ENCODE results near the gene URB2.

The URB2 gene

DNA sequence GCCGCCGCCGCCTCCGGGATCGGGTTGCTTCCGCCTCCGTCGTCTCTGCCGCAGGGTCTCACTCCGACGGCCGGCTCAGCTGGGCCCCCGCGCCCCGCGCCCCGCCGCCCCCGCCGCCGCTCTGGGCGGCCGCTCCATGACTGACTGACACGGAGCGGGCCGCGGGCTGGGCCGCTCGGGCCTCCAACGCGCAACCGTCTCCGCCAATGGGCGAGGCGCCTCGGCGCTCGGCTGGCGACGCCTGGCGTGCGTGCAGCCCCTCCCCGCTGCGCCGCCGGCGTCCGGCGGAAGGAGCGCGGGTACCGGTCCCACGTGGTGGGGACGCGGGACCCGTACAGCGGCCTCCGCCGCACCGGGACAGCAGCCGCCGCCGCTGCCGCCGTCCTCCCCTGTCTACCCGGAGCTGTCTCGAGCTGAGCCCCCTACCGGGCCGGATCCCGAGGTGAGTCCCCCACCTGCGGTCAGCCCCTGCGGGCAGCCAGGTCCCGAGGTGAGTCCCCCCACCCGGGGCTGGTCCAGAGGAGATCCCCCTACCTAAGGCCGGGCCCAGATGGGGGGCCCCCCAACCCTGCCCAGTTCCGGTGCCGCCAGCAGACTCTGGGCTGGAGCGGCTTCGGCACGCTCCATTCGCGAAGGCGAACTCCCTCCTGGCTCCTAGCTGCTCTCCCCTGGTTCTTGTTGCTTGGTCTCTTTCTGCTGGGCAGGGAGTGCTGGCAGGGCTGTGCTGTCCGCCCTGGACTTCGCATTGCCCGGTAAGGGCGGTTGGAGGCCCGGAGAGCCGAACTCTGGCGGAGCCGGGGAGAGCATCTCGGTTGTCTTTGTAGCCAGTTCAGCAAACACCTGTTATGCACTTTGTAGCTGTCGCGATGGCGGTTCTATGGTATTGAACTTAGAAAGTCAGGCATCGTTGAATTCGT, at the start of gene URB2, which contains the start of gene TAF5L:
URB2 (plus strand) TSS at position 333 of the 917 bp plus-strand sequence. CDS start 1,387 bp downstream, outside the sequence.
TAF5L (minus strand) TSS at position 208 of the 917 bp plus-strand sequence. CDS start 11,640 bp downstream, outside the sequence.
- Histone ChIP-seq H4K20me1 (peaks cover 33 to 92% (median 76%) of the 10 kb centered on the region in 11 experiments; a peak in 20 of 22 replicates), H3K4me3 (peak within 1 kb of the TSS; percentile 84 to 100 (median 99)), H3K27ac (peak within 1 kb of the TSS; percentile 10 to 92 (median 84); a peak in 21 of 22 replicates), H3K9me3 (replicated peaks in 1 of 11) (no peaks in the 10 kb centered on the region), H3K36me3 (peaks cover 0 to 41% (median 28%) of the 10 kb centered on the region in 11 experiments; a peak in 20 of 22 replicates), H3K4me2 (peak within 1 kb of the TSS; percentile 90 to 99 (median 95)), H3K27me3 (no peaks in the 10 kb centered on the region), H3K9ac (peak within 1 kb of the TSS; percentile 77 to 96 (median 89)), H3K4me1 (peaks cover 22 to 36% (median 31%) of the 10 kb centered on the region in 10 experiments)
- TF ChIP-seq Cebpa-rat (IDR thresholded peaks at IDR 0.05), result no peak

DNA sequence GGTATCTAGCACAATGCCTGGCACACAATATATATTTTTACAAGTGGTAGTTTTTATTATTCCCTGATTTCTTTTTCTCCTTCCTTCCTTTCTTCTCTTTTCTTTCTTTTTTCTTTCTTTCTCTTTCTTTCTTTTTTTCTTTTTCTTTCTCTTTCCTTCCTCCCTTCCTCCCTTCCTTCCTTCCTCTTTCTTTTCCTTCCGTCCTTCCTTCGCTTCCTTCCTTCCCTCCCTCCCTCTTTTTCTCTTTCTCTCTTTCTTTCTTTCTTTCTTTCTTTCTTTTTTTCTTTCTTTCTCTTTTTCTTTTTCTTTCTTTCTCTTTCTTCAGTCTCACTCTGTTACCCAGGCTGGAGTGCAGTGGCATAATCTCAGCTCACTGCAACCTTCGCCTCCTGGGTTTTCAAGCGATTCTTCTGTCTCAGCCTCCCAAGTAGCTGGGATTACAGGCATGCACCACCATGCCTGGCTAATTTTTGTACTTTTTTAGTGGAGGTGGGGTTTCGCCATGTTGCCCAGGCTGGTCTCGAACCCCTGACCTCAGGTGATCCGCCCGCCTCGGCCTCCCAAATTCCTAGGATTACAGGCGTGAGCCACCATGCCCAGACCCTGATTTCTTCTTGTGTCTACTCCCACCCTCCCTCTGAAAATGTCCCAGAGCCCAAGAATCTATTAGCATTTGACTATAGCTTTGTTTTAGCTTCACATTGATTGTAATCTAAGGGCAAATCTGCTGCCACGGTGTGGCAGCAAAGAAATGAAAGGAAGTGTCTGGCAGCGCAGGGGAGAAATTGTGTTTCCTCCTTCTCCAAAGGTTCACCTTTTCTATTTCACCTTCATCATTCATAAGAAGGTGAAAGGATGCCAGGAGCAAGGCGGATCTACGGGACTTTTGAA, 47.6 kb upstream of the URB2 start:
- Histone ChIP-seq H3K4me2 (peak overlapping the region; percentile 49 to 95 (median 66)), H3K4me3 (peak overlapping the region in 5 of 10 experiments; percentile 32 to 57 (median 38); a peak in 6 of 20 replicates), H3K27me3 (no peaks in the 10 kb centered on the region), H3K9me3 (replicated peaks in 1 of 11) (no peaks in the 10 kb centered on the region), H3K27ac (peak overlapping the region in 7 of 11 experiments; percentile 39 to 69 (median 43); a peak in 10 of 22 replicates), H4K20me1 (peaks cover 0 to 5% (median 0%) of the 10 kb centered on the region in 11 experiments; a peak in 1 of 22 replicates), H3K4me1 (peaks cover 19 to 36% (median 27%) of the 10 kb centered on the region in 10 experiments), H3K9ac (peak overlapping the region in 9 of 11 experiments; percentile 25 to 70 (median 54); a peak in 12 of 22 replicates), H3K36me3 (no peaks in the 10 kb centered on the region)
- no peak for TF ChIP-seq Cebpa-rat (IDR thresholded peaks at IDR 0.05)

DNA sequence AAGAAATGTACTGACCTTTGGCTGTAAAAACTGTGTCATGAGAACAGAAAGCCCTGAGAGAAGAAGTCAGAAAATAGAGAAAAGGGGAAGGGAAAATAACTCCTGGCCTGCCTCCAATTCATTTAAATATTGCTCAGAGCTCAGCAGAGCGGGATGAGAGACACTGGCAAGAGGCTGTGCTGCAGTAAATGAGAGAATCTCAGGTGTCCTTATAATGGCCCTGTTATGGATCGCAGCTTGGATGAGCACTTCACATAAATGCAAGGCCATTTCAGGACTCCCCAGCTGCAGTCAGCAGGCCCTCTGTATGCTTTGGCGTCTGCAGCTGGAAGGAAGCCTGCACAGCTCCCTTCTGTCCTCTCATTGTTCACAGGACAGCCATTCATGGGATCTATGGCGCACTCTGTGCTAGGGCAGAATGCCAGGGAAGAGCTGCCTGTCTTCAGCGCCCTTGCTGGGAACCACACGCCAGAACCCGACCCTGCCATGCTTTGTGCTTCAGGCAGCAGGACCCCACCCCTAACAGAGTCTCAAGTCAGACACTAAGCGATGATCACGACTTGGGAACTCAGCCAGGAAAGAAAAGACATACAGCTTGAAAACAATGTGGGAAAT, 46.9 kb upstream of the URB2 start:
- H3K4me3 ChIP-seq, result peak overlapping the region in 5 of 10 experiments; percentile 32 to 57 (median 38); a peak in 6 of 20 replicates
- H3K9ac ChIP-seq, result peak overlapping the region in 9 of 11 experiments; percentile 25 to 70 (median 54); a peak in 12 of 22 replicates
- no peaks in the 10 kb centered on the region for H3K36me3 ChIP-seq
- peaks cover 0 to 5% (median 0%) of the 10 kb centered on the region in 11 experiments; a peak in 1 of 22 replicates for H4K20me1 ChIP-seq
- peak overlapping the region; percentile 49 to 95 (median 66) for H3K4me2 ChIP-seq
- peak overlapping the region in 6 of 11 experiments; percentile 39 to 69 (median 52); a peak in 9 of 22 replicates for H3K27ac ChIP-seq
- no peak for TF ChIP-seq Cebpa-rat (IDR thresholded peaks at IDR 0.05)
- H3K4me1 ChIP-seq, result peaks cover 19 to 36% (median 27%) of the 10 kb centered on the region in 10 experiments
- no peaks in the 10 kb centered on the region for H3K27me3 ChIP-seq
- H3K9me3 ChIP-seq (replicated peaks in 1 of 11), result no peaks in the 10 kb centered on the region

DNA sequence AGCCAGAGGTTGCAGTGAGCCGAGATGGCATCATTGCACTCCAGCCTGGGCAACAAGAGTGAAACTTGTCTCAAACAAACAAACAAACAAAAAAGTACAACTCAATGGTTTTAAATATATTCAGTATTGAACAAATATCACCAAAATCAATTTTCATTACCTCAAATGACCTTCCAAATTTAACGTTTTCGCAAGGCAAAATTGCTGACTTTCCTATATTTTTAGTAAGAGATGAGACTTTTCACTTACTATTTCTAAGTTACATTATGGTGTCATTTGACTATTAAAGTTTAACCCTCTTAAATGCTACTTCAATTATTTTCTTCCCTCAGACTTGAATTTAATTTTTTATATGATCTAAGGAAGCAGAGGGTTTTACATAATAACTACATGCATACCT, 44.6 kb upstream of the URB2 start:
- no peak overlapping the region for H3K4me2 ChIP-seq
- peaks cover 19 to 36% (median 27%) of the 10 kb centered on the region in 10 experiments for H3K4me1 ChIP-seq
- H3K9me3 ChIP-seq (replicated peaks in 1 of 11), result no peaks in the 10 kb centered on the region
- no peak overlapping the region for H3K9ac ChIP-seq
- no peak overlapping the region for H3K27ac ChIP-seq
- H3K4me3 ChIP-seq, result no peak overlapping the region
- H3K36me3 ChIP-seq, result no peaks in the 10 kb centered on the region
- H4K20me1 ChIP-seq, result peaks cover 0 to 5% (median 0%) of the 10 kb centered on the region in 11 experiments; a peak in 1 of 22 replicates
- TF ChIP-seq Cebpa-rat (IDR thresholded peaks at IDR 0.05), result no peak
- no peaks in the 10 kb centered on the region for H3K27me3 ChIP-seq

DNA sequence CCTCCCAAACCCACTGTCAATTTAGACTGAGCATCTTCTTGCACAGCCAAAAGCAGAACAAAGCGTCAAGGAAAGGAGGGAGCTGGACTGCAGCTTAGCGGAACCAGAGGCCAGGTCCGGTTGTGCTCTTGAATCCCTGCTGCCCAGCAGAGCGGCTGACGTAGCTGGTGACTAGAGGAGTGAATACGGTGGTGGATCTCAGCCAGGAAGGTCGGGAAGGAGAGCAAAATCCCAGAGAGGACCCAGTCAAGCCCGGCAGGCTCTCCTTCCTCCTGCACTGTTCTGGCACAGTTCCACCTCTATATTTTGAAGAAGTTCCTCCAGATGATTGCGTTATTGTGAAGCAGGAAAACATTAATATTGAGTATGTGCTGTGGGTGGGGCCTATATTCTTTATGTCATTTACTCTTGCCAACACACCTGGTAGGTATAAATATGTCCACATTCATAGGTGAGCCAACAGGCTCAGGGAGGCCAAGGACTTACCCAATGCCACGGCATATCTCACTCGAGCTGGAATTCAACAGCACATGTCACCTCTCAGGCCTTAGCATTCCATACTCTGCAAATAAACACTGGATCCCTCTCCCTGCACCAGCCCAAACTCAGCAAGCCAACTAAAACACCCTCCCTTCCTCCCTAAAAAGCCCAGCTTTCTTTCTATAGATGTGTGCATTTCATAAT, 43.9 kb upstream of the URB2 start:
- Histone ChIP-seq H3K4me3 (no peak overlapping the region), H3K36me3 (no peaks in the 10 kb centered on the region), H3K4me2 (peak overlapping the region in 5 of 11 experiments; percentile 11 to 83 (median 50); a peak in 8 of 22 replicates), H3K4me1 (peaks cover 20 to 36% (median 29%) of the 10 kb centered on the region in 10 experiments), H3K27me3 (no peaks in the 10 kb centered on the region), H3K9ac (no peak overlapping the region), H4K20me1 (peaks cover 0 to 5% (median 0%) of the 10 kb centered on the region in 11 experiments; a peak in 1 of 22 replicates), H3K27ac (no peak overlapping the region), H3K9me3 (replicated peaks in 1 of 11) (no peaks in the 10 kb centered on the region)
- no peak for TF ChIP-seq Cebpa-rat (IDR thresholded peaks at IDR 0.05)

DNA sequence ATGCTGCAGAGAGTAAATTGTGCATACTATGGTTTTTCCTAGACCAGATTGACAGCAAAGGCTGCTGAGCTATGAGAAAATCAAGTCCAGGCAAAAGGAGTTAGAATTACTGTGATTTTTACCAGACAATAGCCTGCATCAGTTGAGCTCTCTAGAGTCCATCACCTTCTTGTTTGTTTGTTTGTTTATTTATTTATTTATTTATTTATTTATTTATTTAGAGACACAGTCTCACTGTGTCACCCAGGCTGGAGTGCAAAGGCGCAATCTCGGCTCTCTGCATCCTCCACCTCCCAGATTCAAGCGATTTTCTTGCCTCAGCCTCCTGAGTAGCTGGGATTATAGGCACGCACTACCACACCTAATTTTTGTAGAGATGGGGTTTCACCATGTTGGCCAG, 43.3 kb upstream of the URB2 start:
- no peaks in the 10 kb centered on the region for H3K9me3 ChIP-seq (replicated peaks in 1 of 11)
- H3K4me2 ChIP-seq, result peak overlapping the region in 3 of 11 experiments; percentile 50 to 83 (median 72); a peak in 6 of 22 replicates
- no peak overlapping the region for H3K27ac ChIP-seq
- no peak for TF ChIP-seq Cebpa-rat (IDR thresholded peaks at IDR 0.05)
- H3K4me1 ChIP-seq, result peaks cover 26 to 39% (median 33%) of the 10 kb centered on the region in 10 experiments
- no peaks in the 10 kb centered on the region; a peak in 2 of 22 replicates for H3K36me3 ChIP-seq
- no peak overlapping the region for H3K4me3 ChIP-seq
- no peak overlapping the region for H3K9ac ChIP-seq
- H3K27me3 ChIP-seq, result no peaks in the 10 kb centered on the region
- peaks cover 0 to 5% (median 0%) of the 10 kb centered on the region in 11 experiments; a peak in 1 of 22 replicates for H4K20me1 ChIP-seq

DNA sequence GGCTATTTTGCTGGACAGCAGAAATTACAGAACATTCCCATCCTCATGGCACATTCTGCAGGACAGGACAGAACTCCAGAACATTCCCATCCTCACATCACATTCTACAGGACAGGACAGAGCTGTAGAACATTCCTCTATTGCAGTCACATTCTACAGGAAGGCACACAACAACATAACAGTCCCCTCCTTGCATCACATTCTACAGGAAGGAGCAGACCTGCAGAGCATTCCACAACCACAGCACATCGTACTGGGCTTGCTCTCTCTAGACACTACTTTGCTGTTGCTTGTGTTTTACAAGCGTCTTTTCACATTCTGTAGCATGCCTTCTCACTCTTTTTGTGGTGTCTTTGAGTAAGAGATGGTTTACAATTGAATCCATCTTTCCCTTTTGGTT, 40.7 kb upstream of the URB2 start:
- Histone ChIP-seq H3K27me3 (no peaks in the 10 kb centered on the region), H3K36me3 (peaks cover 0 to 6% (median 0%) of the 10 kb centered on the region in 11 experiments; a peak in 4 of 22 replicates), H3K4me2 (no peak overlapping the region), H3K4me1 (peaks cover 10 to 19% (median 12%) of the 10 kb centered on the region in 10 experiments; a peak in 18 of 20 replicates), H3K27ac (no peak overlapping the region), H3K9ac (no peak overlapping the region), H3K9me3 (replicated peaks in 1 of 11) (no peaks in the 10 kb centered on the region), H4K20me1 (no peaks in the 10 kb centered on the region), H3K4me3 (no peak overlapping the region)
- no peak for TF ChIP-seq Cebpa-rat (IDR thresholded peaks at IDR 0.05)

Data from BLaER1 treated with 17β-estradiol and CSF1 and Interleukin-3, amounts not matched to agents 10 nM and 100 nM (cell line).